Thyroid gland (tissue), 4 donors: ENCODE measurements around the gene DOCK3.

ENCODE experiments used
- CTCF ChIP-seq, 6 experiments: fragments of 200-600 bp in 3 of 6; fragments of 450-650 bp in 3 of 6; sonication (generic) in 3 of 6; IDR thresholded peaks; one replicate each; pipeline ENCODE4 v1.5.1; 2016 to 2019; ENCODE audit warnings: antibody characterized with exemption in 6 of 6, mild to moderate bottlenecking in 2 of 6, inconsistent platforms in 1 of 6, moderate library complexity in 1 of 6
- POLR2A ChIP-seq, 2 donors: fragments of 450-650 bp; IDR thresholded peaks; one replicate each; pipeline ENCODE4 v1.6.1; 2017; ENCODE audit warnings: antibody characterized with exemption in 2 of 2, mild to moderate bottlenecking in 2 of 2, moderate library complexity in 1 of 2

- TF ChIP-seq CTCF (IDR thresholded peaks at IDR 0.05) (no peak), POLR2A (IDR thresholded peaks at IDR 0.05) (no peak)
These were observed 42.3 kb upstream of the DOCK3 start for GRCh38 chr3:50632450-50632849.
